ENCODE measurements around the gene MICAL3. TPM values are rescaled to one million over a fixed set of nuclear protein-coding genes. Genes with fewer than 3 reads are reported as not detected.

Gene MICAL3
- polyA plus RNA-seq, 2 of the 4 experiments (the other 2 are of a cell fraction) = 20.5 to 30.1 TPM

- POLR2A ChIA-PET = no interaction called here
Measured at GRCh38 chr22:17838180-17838865, 186.0 kb downstream of the MICAL3 start.

More at GRCh38 chr22:17838180-17838865, 186.0 kb downstream of the MICAL3 start:
- CTCF ChIA-PET = interaction anchor here (2.0 to 2.4 kb wide), 2 partner anchors 9 to 237 kb away, joined by 11 to 14 read pairs; no protein-coding TSS in a partner anchor
- Histone ChIP-seq H3K9me3 (no peaks in the 10 kb centered on the region), H3K4me1 (no peaks in the 10 kb centered on the region), H3K4me2 (no peak overlapping the region), H3K27ac (no peak overlapping the region), H3K4me3 (no peak overlapping the region)
- WGBS (ENCODE audit: missing lambda C conversion rate) = 85% methylated on average over 12 of the region's 13 CpGs
- ATAC-seq (no peak), FAIRE-seq (no peak), DNase-seq (ENCODE audit: low read depth in 1 of 2, low spot score in 1 of 2) (no peak)
- TF ChIP-seq MAZ (IDR thresholded peaks at IDR 0.05; ENCODE audit: borderline replicate concordance, low read depth, low read length) (no peak), HOXB5 (CRISPR knock-in tag; IDR thresholded peaks at IDR 0.05) (no peak), ZC3H11A (IDR thresholded peaks at IDR 0.05) (no peak), JUNB (IDR thresholded peaks at IDR 0.05) (no peak), HEYL (CRISPR knock-in tag; IDR thresholded peaks at IDR 0.05) (no peak), NR3C1 (IDR thresholded peaks at IDR 0.05) (no peak), ELK1 (IDR thresholded peaks at IDR 0.05; ENCODE audit: low read depth, low read length) (no peak), EP300 (IDR thresholded peaks at IDR 0.05) (no peak), ZNF302 (CRISPR knock-in tag; IDR thresholded peaks at IDR 0.05) (no peak), HOXB13 (CRISPR knock-in tag; IDR thresholded peaks at IDR 0.05; ENCODE audit: low read depth) (no peak), HDAC2 (IDR thresholded peaks at IDR 0.05) (no peak), PBX3 (IDR thresholded peaks at IDR 0.05) (no peak), ATOH8 (CRISPR knock-in tag; IDR thresholded peaks at IDR 0.05; ENCODE audit: low read depth) (no peak), CEBPB (IDR thresholded peaks at IDR 0.05) (no peak), SMC3 (IDR thresholded peaks at IDR 0.05) (no peak), MAFK (IDR thresholded peaks at IDR 0.05; ENCODE audit: partially characterized antibody) (no peak), RNF2 (IDR thresholded peaks at IDR 0.05; ENCODE audit: borderline replicate concordance, low read depth) (no peak), MYC (IDR thresholded peaks at IDR 0.05; ENCODE audit: borderline replicate concordance, low read length) (no peak), REST (IDR thresholded peaks at IDR 0.05) (no peak)
